ENCODE measurements around the gene B4GALT2.

B4GALT2 gene

GRCh38 chr1:44031252-44032169, 52.5 kb downstream of the B4GALT2 start, which contains the start of gene SLC6A9:
TSS of gene SLC6A9 (minus strand) at chr1:44031462. CDS start at chr1:44024277, 7,185 bp downstream.
- FAIRE-seq: no peak

GRCh38 chr1:44032170-44032790, 53.3 kb downstream of the B4GALT2 start:
- no peak for FAIRE-seq

- FAIRE-seq: no peak
Observed at GRCh38 chr1:44033041-44033575, 54.1 kb downstream of the B4GALT2 start.

GRCh38 chr1:44033756-44034155, 54.7 kb downstream of the B4GALT2 start:
- FAIRE-seq: no peak

- no peak for FAIRE-seq
Observed at GRCh38 chr1:44034423-44034822, 55.4 kb downstream of the B4GALT2 start.

- no peak for FAIRE-seq
Observed at GRCh38 chr1:44034976-44035716, 56.1 kb downstream of the B4GALT2 start.

GRCh38 chr1:44035726-44036408, 56.9 kb downstream of the B4GALT2 start:
- FAIRE-seq: no peak

- no peak for FAIRE-seq
Observed at GRCh38 chr1:44036409-44037139, 57.6 kb downstream of the B4GALT2 start.

GRCh38 chr1:44037154-44037553, 58.1 kb downstream of the B4GALT2 start:
- FAIRE-seq: no peak

- FAIRE-seq: no peak
Observed at GRCh38 chr1:44038876-44039657, 60.1 kb downstream of the B4GALT2 start.

- FAIRE-seq: no peak
Observed at GRCh38 chr1:44040418-44040817, 61.4 kb downstream of the B4GALT2 start.

All from endometrium (tissue), 2 donors.